ENCODE measurements around the gene EML1.

The EML1 gene, protein sequence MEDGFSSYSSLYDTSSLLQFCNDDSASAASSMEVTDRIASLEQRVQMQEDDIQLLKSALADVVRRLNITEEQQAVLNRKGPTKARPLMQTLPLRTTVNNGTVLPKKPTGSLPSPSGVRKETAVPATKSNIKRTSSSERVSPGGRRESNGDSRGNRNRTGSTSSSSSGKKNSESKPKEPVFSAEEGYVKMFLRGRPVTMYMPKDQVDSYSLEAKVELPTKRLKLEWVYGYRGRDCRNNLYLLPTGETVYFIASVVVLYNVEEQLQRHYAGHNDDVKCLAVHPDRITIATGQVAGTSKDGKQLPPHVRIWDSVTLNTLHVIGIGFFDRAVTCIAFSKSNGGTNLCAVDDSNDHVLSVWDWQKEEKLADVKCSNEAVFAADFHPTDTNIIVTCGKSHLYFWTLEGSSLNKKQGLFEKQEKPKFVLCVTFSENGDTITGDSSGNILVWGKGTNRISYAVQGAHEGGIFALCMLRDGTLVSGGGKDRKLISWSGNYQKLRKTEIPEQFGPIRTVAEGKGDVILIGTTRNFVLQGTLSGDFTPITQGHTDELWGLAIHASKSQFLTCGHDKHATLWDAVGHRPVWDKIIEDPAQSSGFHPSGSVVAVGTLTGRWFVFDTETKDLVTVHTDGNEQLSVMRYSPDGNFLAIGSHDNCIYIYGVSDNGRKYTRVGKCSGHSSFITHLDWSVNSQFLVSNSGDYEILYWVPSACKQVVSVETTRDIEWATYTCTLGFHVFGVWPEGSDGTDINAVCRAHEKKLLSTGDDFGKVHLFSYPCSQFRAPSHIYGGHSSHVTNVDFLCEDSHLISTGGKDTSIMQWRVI

GRCh38 chr14:99793213-99794150 lies at the start of gene EML1:
EML1 (plus strand) TSS chr14:99793413; CDS start chr14:99793477, 64 bp downstream.
- DNase-seq = peak; percentile 83

DNA sequence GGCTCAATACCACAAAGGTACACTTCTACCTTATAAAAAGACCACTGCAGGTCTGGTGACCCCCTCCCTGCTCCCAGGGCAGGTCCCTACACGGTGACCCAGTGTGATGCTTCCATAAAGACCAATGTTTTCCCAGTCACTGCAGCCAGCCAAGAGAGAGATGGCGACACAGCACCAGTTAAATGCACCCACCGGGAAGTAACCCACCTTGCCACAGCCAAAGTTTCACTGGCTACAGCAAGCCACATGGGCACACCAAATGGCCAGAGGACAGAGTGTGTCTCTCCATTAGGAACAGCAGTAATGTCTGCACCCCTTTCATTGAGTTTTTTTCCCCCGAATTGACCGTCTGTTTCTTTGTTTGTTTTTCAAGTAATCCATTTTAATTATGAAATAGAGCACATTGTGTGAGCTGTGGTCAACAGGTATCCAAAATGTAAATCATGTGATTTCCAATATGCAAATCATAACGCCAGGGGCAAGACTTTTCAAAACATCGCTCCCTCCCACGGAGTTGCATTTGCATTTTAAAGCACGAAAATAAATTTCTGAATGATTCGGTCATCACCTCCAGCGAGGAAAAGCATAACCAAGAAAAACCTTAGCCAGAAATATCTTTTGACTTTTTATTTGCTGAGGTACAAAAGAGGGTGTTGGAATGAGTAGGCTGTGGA lies 48.9 kb upstream of the EML1 start:
- peak; percentile 72 for DNase-seq

GRCh38 chr14:99744873-99745224 lies 48.4 kb upstream of the EML1 start:
- DNase-seq = no peak

DNA sequence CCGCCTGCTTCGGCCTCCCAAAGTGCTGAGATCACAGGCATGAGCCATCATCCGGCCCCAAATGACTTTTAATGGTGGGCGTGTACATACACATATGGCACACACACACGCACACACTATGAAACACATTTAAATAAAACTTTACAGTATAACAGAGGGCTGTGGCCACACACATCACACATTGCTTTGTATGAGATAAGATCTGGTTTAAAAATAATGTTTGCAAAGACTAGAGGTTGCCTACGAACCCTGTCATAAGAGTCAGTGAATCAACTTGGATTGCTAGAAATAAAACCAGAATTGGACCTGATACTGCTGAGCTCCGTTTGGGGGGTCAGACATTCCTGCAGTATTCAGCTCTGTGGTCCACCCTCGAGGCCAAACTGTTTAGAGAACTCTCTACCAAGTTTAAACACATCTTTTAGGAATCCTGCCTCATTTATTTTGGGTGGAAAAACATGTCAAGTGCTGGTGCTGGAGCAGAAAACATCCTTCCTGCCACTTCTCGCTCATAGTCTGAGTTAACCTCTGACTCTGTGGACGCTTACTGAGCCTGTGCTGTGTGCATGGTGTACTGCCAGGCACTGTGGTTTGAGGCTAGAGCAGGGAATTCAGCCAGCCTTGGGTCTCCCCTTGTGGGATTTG lies 47.8 kb upstream of the EML1 start:
- peak; percentile 79 for DNase-seq

- DNase-seq = no peak
Observed at GRCh38 chr14:99747167-99747566, 46.0 kb upstream of the EML1 start.

GRCh38 chr14:99747582-99748330 lies 45.5 kb upstream of the EML1 start:
- DNase-seq = no peak

GRCh38 chr14:99748529-99748928 lies 44.7 kb upstream of the EML1 start:
- DNase-seq = no peak

GRCh38 chr14:99749142-99749541 lies 44.1 kb upstream of the EML1 start:
- no peak for DNase-seq

- no peak for DNase-seq
Observed at GRCh38 chr14:99749763-99750715, 43.2 kb upstream of the EML1 start.

GRCh38 chr14:99750746-99751450 lies 42.3 kb upstream of the EML1 start:
- no peak for DNase-seq

- DNase-seq = peak; percentile 38
Observed at GRCh38 chr14:99751539-99752485, 41.4 kb upstream of the EML1 start.

DNA sequence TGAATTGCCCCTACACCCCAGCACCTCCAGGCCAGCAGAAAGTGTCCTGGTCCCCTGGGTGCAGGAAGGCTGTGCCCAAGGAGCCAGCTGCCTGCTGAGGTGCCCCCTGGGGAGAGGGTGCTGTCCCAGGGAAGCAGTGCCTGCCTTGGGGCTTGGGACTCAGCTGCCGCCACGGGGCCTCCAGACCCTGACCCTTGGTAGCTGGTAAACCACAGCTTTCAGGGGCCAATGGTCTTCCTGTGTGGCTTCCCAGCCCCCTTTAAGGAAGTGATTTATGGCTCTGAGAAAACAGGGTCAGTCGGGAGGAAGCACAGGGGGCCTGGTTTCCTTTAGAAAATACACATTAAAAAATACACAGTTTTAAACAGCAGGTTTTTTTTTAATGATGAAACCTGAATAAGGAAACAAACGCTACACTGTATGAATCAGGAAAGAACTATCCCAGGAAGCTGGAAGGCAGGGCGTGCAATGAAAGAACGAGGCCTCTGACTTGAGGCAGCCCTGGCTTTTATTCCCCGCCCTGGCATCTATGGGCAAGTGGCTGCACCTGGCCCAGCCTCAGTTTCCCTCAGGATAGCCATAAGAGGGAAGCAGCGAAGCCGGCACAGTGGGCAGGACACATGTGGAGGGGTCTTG lies 40.6 kb upstream of the EML1 start:
- DNase-seq = peak; percentile 78

DNA sequence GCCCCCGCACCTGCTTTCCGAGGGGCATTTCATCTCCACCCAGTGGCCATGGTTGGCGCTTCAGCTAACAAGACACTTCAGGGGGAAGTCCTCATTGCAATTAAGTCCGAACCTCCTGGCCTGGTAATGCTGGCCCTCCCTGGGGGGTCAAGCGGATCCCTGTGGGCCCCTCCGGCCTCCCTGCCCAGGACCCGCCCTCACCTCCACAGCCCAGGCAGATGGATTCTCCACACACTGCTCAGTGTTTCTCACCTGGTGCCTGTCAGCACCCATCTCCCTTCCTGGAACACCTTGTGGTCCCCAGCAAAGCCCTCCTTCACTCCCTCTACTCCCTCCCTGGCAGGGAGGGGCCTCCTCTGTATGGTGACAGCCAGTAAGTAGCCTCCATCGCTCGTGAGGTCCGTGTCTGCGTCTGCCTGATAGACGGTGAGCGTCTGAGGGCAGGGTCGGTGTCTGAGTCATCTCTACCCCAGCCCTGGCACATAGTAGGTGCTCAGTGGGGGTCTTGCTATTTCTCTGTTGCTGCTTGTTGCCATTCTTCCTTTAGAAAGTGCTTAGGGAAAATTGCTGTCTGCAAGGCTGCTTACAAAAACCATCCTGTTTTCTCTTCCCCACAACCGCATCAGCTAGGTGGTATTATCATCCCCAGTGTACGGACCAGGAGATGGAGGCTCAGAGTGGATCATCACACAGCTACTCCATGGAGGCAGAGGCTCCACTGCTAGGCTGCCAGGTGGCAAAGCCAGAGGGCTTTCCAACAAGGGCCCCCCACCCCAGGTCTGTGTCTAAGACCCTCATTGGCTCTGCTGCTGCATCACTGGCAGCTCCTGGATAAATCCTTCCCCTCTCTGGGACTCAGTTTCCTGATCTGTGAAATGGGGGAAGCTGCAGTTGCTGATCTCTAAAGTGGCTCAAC lies 39.7 kb upstream of the EML1 start:
- peak; percentile 12 for DNase-seq

DNA sequence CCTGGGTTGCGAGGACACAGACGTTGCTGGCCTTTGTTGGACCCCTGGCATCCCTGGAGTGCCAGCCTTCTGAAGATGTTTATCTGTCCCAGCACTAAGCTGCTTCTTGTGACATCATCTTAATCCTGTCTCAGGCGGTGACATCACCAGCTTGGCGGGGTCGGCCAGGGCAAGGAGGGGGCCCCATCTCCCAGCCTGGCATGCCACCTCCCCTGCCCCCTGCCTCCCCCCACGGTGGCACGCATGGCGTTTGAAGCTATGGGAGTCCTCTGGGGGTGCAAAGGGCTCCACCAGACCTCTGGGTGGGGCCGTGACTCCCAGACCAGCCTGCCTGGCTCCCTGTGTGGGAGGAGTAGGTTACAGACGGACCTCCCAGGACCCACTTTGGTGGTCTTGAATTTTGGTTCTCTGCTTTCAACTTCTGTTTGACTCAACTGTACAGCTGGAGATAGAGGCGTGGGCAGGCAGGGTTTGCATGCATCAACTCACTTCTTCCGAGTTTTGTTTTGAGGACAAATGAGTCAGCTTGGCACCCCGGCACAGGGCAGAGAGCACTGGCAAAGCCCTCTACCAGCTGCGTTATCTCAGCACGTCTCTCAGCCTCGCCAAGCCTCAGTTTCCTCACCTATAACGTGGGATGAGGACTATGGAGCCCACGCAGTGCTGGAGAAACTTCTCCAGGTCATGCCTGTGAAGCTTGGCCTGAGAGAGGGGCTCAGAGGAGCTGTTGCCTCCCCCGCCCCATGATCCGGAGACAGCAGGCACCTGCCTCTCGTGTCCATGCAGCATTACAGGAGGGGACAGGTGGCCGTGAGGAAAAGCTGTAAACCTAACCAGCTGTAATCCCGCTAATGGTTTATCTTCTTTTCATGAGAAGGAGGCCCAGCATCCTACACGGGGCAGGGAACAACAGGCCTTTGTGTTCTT lies 38.8 kb upstream of the EML1 start:
- no peak for DNase-seq

GRCh38 chr14:99755068-99755405 lies 38.2 kb upstream of the EML1 start:
- DNase-seq = no peak
